Endothelial cell of umbilical vein (primary cell): ENCODE results near the gene U2AF2. TPM values are rescaled to one million over a fixed set of nuclear protein-coding genes. Genes with fewer than 3 reads are reported as not detected.

Experiments used
- BruUV-seq: library from RNA; stranded (reverse); fragments of 400-500 nt; replicated peaks from 2 replicates; lab custom pipeline; 2021; lab: Mats Ljungman, UMichigan
- CTCF ChIA-PET: fragments of 300-600, 350-600 bp; sonication (Branson Sonifier 250); formaldehyde crosslinking; loops from one replicate; lab custom pipeline; 2021; ENCODE audit warnings: antibody characterized with exemption, inconsistent platforms; lab: Charles Lee
- POLR2A ChIA-PET: fragments of 300-600, 350-600 bp; sonication (Branson Sonifier 250); formaldehyde crosslinking; loops from one replicate; lab custom pipeline; 2021; ENCODE audit warnings: antibody characterized with exemption, inconsistent platforms; lab: Charles Lee
- DNase-seq: peaks from one replicate; pipeline ENCODE4 v3.0.0-alpha.2; 2011; ENCODE audit warnings: low read depth, low spot score
- FAIRE-seq: peaks from 2 replicates; lab custom pipeline; 2011; peaks lifted over from hg19 to GRCh38; lab: Jason Lieb, UNC
- H2AFZ ChIP-seq: 2 replicates; pipeline ENCODE4 v1.6.0; 2012; ENCODE audit warnings: low read depth, low read length, control low read depth, inconsistent platforms
- H3K27ac ChIP-seq: 2 replicates; pipeline ENCODE4 v1.5.1; 2011; ENCODE audit warnings: low read depth, mild to moderate bottlenecking, control low read depth, low read length, moderate library complexity; ENCODE audit not compliant: insufficient read depth
- H3K27me3 ChIP-seq, 2 experiments: 2 replicates each; pipeline versions ENCODE4 v1.6.0 to v1.6.1; 2011; ENCODE audit warnings: low read length in 2 of 2, mixed read lengths in 1 of 2; ENCODE audit not compliant: control insufficient read depth in 2 of 2, insufficient read depth in 2 of 2
- H3K36me3 ChIP-seq, 2 experiments: 2 replicates in 1 of 2; 3 replicates in 1 of 2; pipeline ENCODE4 v1.5.1; 2011; ENCODE audit warnings: low read length in 2 of 2, mild to moderate bottlenecking in 1 of 2, moderate library complexity in 1 of 2; ENCODE audit not compliant: control insufficient read depth in 2 of 2, insufficient read depth in 2 of 2; ENCODE audit errors: extremely low read depth in 1 of 2
- H3K4me1 ChIP-seq: 3 replicates; pipeline ENCODE4 v1.5.1; 2011; ENCODE audit warnings: mild to moderate bottlenecking, low read length; ENCODE audit not compliant: control insufficient read depth, insufficient read depth; ENCODE audit errors: extremely low read depth
- H3K4me2 ChIP-seq: 2 replicates; pipeline ENCODE4 v1.6.1; 2011; ENCODE audit warnings: low read length, control low read depth, mixed read lengths; ENCODE audit not compliant: insufficient read depth
- H3K4me3 ChIP-seq, 3 experiments: fragments of 200-600 bp in 1 of 3; sonication (generic), shearing (Covaris generic) in 1 of 3; replicated peaks in 1 of 3; 2 replicates each; pipeline ENCODE4 v1.5.1; 2011 to 2016; ENCODE audit warnings: control low read depth in 3 of 3, low read length in 3 of 3, mild to moderate bottlenecking in 2 of 3, inconsistent platforms in 1 of 3, low read depth in 1 of 3, moderate library complexity in 1 of 3; ENCODE audit not compliant: insufficient read depth in 1 of 3
- H3K79me2 ChIP-seq: 2 replicates; pipeline ENCODE4 v1.6.0; 2012; ENCODE audit warnings: low read length, inconsistent platforms; ENCODE audit not compliant: control insufficient read depth, insufficient read depth
- H3K9ac ChIP-seq: replicated peaks from 2 replicates; pipeline ENCODE3; 2011; ENCODE audit warnings: low read length, control low read depth; ENCODE audit not compliant: insufficient read depth; ENCODE audit errors: extremely low read depth
- H3K9me1 ChIP-seq: replicated peaks from 3 replicates; pipeline ENCODE4 v1.6.0; 2011; ENCODE audit warnings: mild to moderate bottlenecking, low read length; ENCODE audit not compliant: control insufficient read depth, insufficient read depth; ENCODE audit errors: extremely low read depth
- H3K9me3 ChIP-seq: replicated peaks from 2 replicates; pipeline ENCODE4 v1.5.1; 2012; ENCODE audit warnings: low read length, inconsistent platforms; ENCODE audit not compliant: control insufficient read depth, insufficient read depth
- H4K20me1 ChIP-seq: replicated peaks from 2 replicates; pipeline ENCODE3; 2011; ENCODE audit warnings: mild to moderate bottlenecking, low read length; ENCODE audit not compliant: control insufficient read depth, insufficient read depth; ENCODE audit errors: extremely low read depth
- EZH2 ChIP-seq: IDR thresholded peaks from 2 replicates; pipeline ENCODE4 v1.6.1; 2012; ENCODE audit warnings: borderline replicate concordance, low read depth, mild to moderate bottlenecking, moderate library complexity, low read length, inconsistent platforms; ENCODE audit not compliant: severe bottlenecking
- FOS ChIP-seq: IDR thresholded peaks from 2 replicates; pipeline ENCODE4 v1.6.1; 2011; ENCODE audit warnings: mild to moderate bottlenecking, low read length, moderate library complexity, borderline replicate concordance; ENCODE audit not compliant: insufficient read depth
- GATA2 ChIP-seq: IDR thresholded peaks from 2 replicates; pipeline ENCODE4 v1.7.0; 2011; ENCODE audit warnings: low read depth, mild to moderate bottlenecking, moderate library complexity, mixed read lengths, low read length; ENCODE audit not compliant: insufficient read length, insufficient read depth
- JUN ChIP-seq: IDR thresholded peaks from 2 replicates; pipeline ENCODE4 v1.6.1; 2011; ENCODE audit warnings: borderline replicate concordance, low read depth; ENCODE audit not compliant: insufficient read length, insufficient read depth
- MAX ChIP-seq: IDR thresholded peaks from 2 replicates; pipeline ENCODE4 v1.6.1; 2011; ENCODE audit not compliant: insufficient read depth, insufficient read length
- MYC ChIP-seq: IDR thresholded peaks from one replicate; pipeline ENCODE4 v1.6.1; 2011; ENCODE audit warnings: mild to moderate bottlenecking, low read depth, low read length
- POLR2A ChIP-seq: IDR thresholded peaks from 2 replicates; pipeline ENCODE4 v1.6.1; 2012; ENCODE audit warnings: low read depth, mild to moderate bottlenecking, control low read depth, low read length
- POLR2AphosphoS5 ChIP-seq: IDR thresholded peaks from 2 replicates; pipeline ENCODE4 v1.6.1; 2012; ENCODE audit warnings: low read depth, mild to moderate bottlenecking, control low read depth, low read length, moderate library complexity; ENCODE audit not compliant: insufficient read depth
- dilution Hi-C: fragments of 300-500 bp; cut with MboI; formaldehyde crosslinking; loops from one replicate; pipeline ENCODE4 v1.15.0; 2019; ENCODE audit warnings: low sequenced_read_pairs; ENCODE audit not compliant: extremely low pct_ligation_motif_present
- intact Hi-C: fragments of 100-400 bp; cut with micrococcal nuclease; formaldehyde crosslinking; loops from one replicate; pipeline ENCODE4 v1.10.0; 2022
- polyA plus RNA-seq, 4 experiments: library from polyadenylated mRNA; depleted of rRNA in 3 of 4; stranded (reverse) in 3 of 4; unstranded in 1 of 4; fragments of >200 nt; gene quantifications; 2 replicates each; pipeline versions ENCODE4 v1.2.1 to v1.2.3, GENCODE V29; 2011 to 2012; ENCODE audit warnings: missing spikeins in 1 of 4
- total RNA-seq: library from RNA; stranded (reverse); gene quantifications from 2 replicates; pipeline ENCODE4 v1.2.3, GENCODE V29; 2021

U2AF2 gene
- total and polyA plus RNA-seq, 2 donors (not counting 3 experiments of a cell fraction or from before 2014, with no cell fraction given), result 183 to 259 TPM

GRCh38 chr19:55674459-55674840 lies 19.6 kb downstream of the U2AF2 start:
- peak overlapping the region; percentile 52 for H3K27ac ChIP-seq
- H3K36me3 ChIP-seq, result peaks cover 20 to 25% of the 10 kb centered on the region in 2 experiments
- H3K9ac ChIP-seq, result no peak overlapping the region
- peak overlapping the region; percentile 10 for H3K4me2 ChIP-seq
- FAIRE-seq (no peak), DNase-seq (no peak)
- peaks cover 79% of the 10 kb centered on the region for H3K79me2 ChIP-seq
- H3K27me3 ChIP-seq, result no peaks in the 10 kb centered on the region
- intact Hi-C loops, result no loop called here
- POLR2A ChIA-PET, result no interaction called here
- dilution Hi-C loops, result no loop called here
- peak overlapping the region in 1 of 3 experiments; percentile 65 for H3K4me3 ChIP-seq
- TF ChIP-seq FOS (no peak), GATA2 (no peak), POLR2AphosphoS5 (no peak)
- no peak overlapping the region for H2AFZ ChIP-seq
- H3K9me1 ChIP-seq, result no peaks in the 10 kb centered on the region
- CTCF ChIA-PET, result no interaction called here
- peaks cover 38% of the 10 kb centered on the region for H3K4me1 ChIP-seq
- no peaks in the 10 kb centered on the region for H3K9me3 ChIP-seq
- H4K20me1 ChIP-seq, result peaks cover 5% of the 10 kb centered on the region
- BruUV-seq, result no TSS peak

- DNase-seq (peak; percentile 93), FAIRE-seq (peak; percentile 95)
- H3K9me3 ChIP-seq, result no peaks in the 10 kb centered on the region
- H2AFZ ChIP-seq, result no peak within 1 kb of the TSS
- ChIA-PET CTCF (no interaction called here), POLR2A (no interaction called here)
- peak within 1 kb of the TSS; percentile 17 to 65 (median 63) for H3K4me3 ChIP-seq
- H3K9me1 ChIP-seq, result no peaks in the 10 kb centered on the region
- intact Hi-C loops (loop anchor here (1.0 kb wide), 1 partner anchor 21 kb away; no protein-coding TSS in a partner anchor), dilution Hi-C loops (no loop called here)
- H3K27ac ChIP-seq, result peak within 1 kb of the TSS; percentile 68
- H3K9ac ChIP-seq, result peak within 1 kb of the TSS; percentile 75
- BruUV-seq, result no TSS peak
- peaks cover 79% of the 10 kb centered on the region for H3K79me2 ChIP-seq
- H3K4me1 ChIP-seq, result peaks cover 44% of the 10 kb centered on the region
- H3K4me2 ChIP-seq, result peak within 1 kb of the TSS; percentile 91
- H3K27me3 ChIP-seq, result no peaks in the 10 kb centered on the region
- H3K36me3 ChIP-seq, result peaks cover 19 to 21% of the 10 kb centered on the region in 2 experiments
- TF ChIP-seq POLR2A (peak; percentile 68), JUN (no peak), GATA2 (no peak), MYC (no peak), EZH2 (no peak), MAX (no peak), POLR2AphosphoS5 (peak; percentile 91), FOS (no peak)
- peaks cover 5% of the 10 kb centered on the region for H4K20me1 ChIP-seq
Observed at GRCh38 chr19:55674841-55675660, 20.2 kb downstream of the U2AF2 start, which contains the start of gene EPN1. Gene EPN1, plus strand, starts transcription at chr19:55675226. Its CDS starts 3,402 bp downstream, at chr19:55678628.
